HEK293T (cell line): ENCODE results near the gene CTDSPL.

Experiments used
- CTCF ChIA-PET: fragments of 350-600 bp; formaldehyde crosslinking; extraction: SDS; loops from one replicate; lab custom pipeline; 2021; ENCODE audit warnings: antibody characterized with exemption, inconsistent platforms; lab: Yijun Ruan, JAX
- POLR2A ChIA-PET: fragments of 350-600 bp; formaldehyde crosslinking; extraction: SDS; loops from one replicate; lab custom pipeline; 2020; ENCODE audit warnings: antibody characterized with exemption, inconsistent platforms; lab: Yijun Ruan, JAX
- DNase-seq: peaks from one replicate; pipeline ENCODE4 v3.0.0; 2012; ENCODE audit warnings: mixed read lengths; ENCODE audit errors: extremely low spot score
- ARNT ChIP-seq: fragments of 450-650 bp; IDR thresholded peaks from 2 replicates; pipeline ENCODE4 v1.6.1; 2017; ENCODE audit warnings: mild to moderate bottlenecking
- BHLHE40 ChIP-seq: fragments of 450-650 bp; IDR thresholded peaks from 2 replicates; pipeline ENCODE4 v1.6.1; 2016; ENCODE audit warnings: mild to moderate bottlenecking, moderate library complexity, borderline replicate concordance
- CTBP1 ChIP-seq: fragments of 450-650 bp; IDR thresholded peaks from 2 replicates; pipeline ENCODE4 v1.6.1; 2016; ENCODE audit warnings: borderline replicate concordance
- ELF4 ChIP-seq: fragments of 450-650 bp; IDR thresholded peaks from 2 replicates; pipeline ENCODE4 v1.6.1; 2017; ENCODE audit warnings: antibody characterized with exemption
- FOXA1 ChIP-seq: fragments of 450-650 bp; IDR thresholded peaks from 2 replicates; pipeline ENCODE4 v1.6.1; 2016; ENCODE audit warnings: mild to moderate bottlenecking
- FOXK2 ChIP-seq: fragments of 450-650 bp; IDR thresholded peaks from 2 replicates; pipeline ENCODE4 v1.6.1; 2016; ENCODE audit warnings: mild to moderate bottlenecking
- FOXM1 ChIP-seq: fragments of 450-650 bp; IDR thresholded peaks from 2 replicates; pipeline ENCODE4 v1.6.1; 2017; ENCODE audit warnings: mild to moderate bottlenecking, borderline replicate concordance
- HDGF ChIP-seq: fragments of 450-650 bp; IDR thresholded peaks from 2 replicates; pipeline ENCODE4 v1.6.1; 2017; ENCODE audit warnings: antibody characterized with exemption, borderline replicate concordance
- L3MBTL2 ChIP-seq: fragments of 450-650 bp; conservative IDR thresholded peaks from 2 replicates; pipeline ENCODE4 v1.6.1; 2016; ENCODE audit warnings: mild to moderate bottlenecking
- LEF1 ChIP-seq: fragments of 450-650 bp; IDR thresholded peaks from 2 replicates; pipeline ENCODE4 v1.6.1; 2017; ENCODE audit warnings: mild to moderate bottlenecking, borderline replicate concordance
- NFRKB ChIP-seq: fragments of 450-650 bp; IDR thresholded peaks from 2 replicates; pipeline ENCODE4 v1.6.1; 2016; ENCODE audit warnings: mild to moderate bottlenecking, moderate library complexity
- SP1 ChIP-seq: fragments of 450-650 bp; IDR thresholded peaks from 2 replicates; pipeline ENCODE4 v1.6.1; 2017
- SUZ12 ChIP-seq: fragments of 450-650 bp; IDR thresholded peaks from 2 replicates; pipeline ENCODE4 v1.6.1; 2016; ENCODE audit warnings: mild to moderate bottlenecking
- TARDBP ChIP-seq: fragments of 450-650 bp; IDR thresholded peaks from 2 replicates; pipeline ENCODE4 v1.6.1; 2016
- ZNF384 ChIP-seq: fragments of 450-650 bp; IDR thresholded peaks from 2 replicates; pipeline ENCODE4 v1.6.1; 2016
- TF ChIP-seq, protein P1 (sequence below): fragments of 450-650 bp; IDR thresholded peaks from 2 replicates; pipeline ENCODE4 v1.6.1; 2016

CTDSPL gene

DNA sequence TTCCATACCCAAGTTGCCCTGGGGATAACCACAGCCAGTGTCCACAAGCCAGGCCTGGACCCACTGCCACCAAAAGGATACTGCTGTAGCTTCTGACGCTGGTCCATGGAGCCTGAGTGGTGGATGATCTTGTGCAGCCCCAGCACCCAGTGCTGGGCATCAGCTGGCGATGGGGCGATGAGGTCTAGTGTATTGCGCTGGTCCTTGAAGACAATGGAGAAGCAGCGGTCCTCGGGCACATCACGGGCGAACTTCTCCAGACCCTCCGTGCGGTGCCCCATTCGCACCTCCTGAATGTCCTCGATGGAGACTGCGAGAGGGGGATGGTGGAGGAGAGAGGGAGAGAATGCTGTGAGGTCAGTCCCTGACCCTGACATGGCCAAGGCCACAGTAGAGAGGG is 154.7 kb downstream of the CTDSPL start:
- POLR2A ChIA-PET = no interaction called here
- TF ChIP-seq, protein P1, sequence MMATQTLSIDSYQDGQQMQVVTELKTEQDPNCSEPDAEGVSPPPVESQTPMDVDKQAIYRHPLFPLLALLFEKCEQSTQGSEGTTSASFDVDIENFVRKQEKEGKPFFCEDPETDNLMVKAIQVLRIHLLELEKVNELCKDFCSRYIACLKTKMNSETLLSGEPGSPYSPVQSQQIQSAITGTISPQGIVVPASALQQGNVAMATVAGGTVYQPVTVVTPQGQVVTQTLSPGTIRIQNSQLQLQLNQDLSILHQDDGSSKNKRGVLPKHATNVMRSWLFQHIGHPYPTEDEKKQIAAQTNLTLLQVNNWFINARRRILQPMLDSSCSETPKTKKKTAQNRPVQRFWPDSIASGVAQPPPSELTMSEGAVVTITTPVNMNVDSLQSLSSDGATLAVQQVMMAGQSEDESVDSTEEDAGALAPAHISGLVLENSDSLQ = no peak
- TF ChIP-seq ELF4 = no peak
- no peak for TF ChIP-seq NFRKB
- no peak for TF ChIP-seq L3MBTL2
- no peak for TF ChIP-seq FOXA1
- no peak for TF ChIP-seq HDGF
- TF ChIP-seq ARNT = no peak
- no peak for TF ChIP-seq CTBP1
- no peak for TF ChIP-seq FOXK2
- TF ChIP-seq FOXM1 = no peak
- no peak for TF ChIP-seq BHLHE40
- TF ChIP-seq TARDBP = no peak
- TF ChIP-seq SP1 = no peak

DNA sequence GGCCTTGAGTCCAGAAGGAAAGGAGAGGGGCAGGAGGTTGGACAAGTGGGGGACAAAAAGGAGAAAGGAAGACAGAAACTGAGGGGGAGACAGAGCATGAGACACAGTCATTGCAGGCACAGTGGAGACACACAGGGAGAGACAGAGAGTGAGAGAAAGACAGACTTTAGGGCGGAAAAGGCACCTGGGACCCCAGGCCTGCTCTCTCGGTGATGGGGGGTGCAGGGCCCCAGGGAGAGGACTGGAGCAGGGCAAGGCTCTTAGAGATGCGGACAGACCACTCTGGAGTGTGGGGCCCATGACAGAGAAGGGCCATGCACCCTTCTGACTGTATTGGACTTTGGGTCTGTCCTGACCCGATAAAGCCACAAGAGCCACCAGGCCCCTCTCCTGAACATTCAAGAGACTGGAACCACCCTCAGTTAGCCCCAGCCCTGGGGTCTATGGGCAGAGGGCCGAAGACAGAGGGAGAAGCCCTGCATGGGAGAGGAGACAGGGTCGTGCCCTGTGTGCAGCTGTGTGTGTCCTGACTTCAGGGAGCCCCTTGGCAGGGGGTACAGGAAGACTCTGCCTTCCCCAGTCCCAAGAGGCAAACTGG is 155.3 kb downstream of the CTDSPL start:
- DNase-seq = no peak
- TF ChIP-seq, protein P1 = no peak
- TF ChIP-seq ARNT (no peak), LEF1 (no peak), FOXK2 (no peak), FOXM1 (no peak), NFRKB (no peak), SUZ12 (no peak), ELF4 (no peak), FOXA1 (no peak), ZNF384 (no peak), TARDBP (no peak), SP1 (no peak), HDGF (no peak)
- ChIA-PET CTCF (no interaction called here), POLR2A (no interaction called here)

More for the DNA sequence above, 154.7 kb downstream of the CTDSPL start:
- no peak for DNase-seq
- CTCF ChIA-PET = no interaction called here

DNA sequence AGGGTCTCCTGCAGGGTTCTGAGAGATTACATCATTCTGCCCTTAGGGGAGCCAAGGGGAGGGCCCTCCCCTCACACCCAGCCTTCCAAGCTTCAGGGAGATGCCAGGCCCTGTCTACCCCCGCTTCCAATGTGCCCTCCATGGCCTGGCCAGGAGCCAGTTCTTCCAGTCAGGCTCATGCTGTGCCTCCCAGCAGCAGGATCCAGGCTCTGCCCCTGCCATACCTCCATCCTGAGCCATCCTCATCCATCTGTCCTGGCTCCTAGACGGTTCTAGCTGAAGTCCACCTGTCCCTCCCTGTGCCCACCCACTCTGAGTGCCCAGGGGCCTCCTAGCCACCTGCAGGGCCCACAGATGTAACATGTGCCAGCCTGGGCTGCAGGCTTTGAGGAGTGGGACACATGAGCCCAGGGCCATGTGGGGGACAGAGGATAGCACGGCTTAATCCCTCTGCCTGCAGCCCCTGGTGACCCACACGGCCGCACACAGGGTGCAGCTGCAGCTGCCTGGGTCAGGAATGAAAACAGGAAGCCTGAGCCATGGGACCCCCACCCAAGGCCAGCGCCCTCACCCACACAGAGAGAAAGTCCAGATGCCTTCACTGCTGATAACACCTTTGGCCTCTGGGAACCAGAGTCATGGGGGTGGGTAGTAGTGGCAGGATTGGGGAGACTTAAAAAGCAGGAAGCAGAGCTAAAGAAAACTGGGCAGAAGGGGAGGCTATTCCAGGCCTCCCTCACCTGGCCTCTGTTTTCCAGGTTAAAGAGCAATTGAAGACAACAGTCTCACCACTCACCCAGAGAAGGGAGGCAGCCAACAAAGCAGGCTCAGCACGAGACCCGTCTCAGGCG is 156.0 kb downstream of the CTDSPL start:
- no peak for TF ChIP-seq ARNT
- no peak for DNase-seq
- POLR2A ChIA-PET = no interaction called here
- CTCF ChIA-PET = no interaction called here

DNA sequence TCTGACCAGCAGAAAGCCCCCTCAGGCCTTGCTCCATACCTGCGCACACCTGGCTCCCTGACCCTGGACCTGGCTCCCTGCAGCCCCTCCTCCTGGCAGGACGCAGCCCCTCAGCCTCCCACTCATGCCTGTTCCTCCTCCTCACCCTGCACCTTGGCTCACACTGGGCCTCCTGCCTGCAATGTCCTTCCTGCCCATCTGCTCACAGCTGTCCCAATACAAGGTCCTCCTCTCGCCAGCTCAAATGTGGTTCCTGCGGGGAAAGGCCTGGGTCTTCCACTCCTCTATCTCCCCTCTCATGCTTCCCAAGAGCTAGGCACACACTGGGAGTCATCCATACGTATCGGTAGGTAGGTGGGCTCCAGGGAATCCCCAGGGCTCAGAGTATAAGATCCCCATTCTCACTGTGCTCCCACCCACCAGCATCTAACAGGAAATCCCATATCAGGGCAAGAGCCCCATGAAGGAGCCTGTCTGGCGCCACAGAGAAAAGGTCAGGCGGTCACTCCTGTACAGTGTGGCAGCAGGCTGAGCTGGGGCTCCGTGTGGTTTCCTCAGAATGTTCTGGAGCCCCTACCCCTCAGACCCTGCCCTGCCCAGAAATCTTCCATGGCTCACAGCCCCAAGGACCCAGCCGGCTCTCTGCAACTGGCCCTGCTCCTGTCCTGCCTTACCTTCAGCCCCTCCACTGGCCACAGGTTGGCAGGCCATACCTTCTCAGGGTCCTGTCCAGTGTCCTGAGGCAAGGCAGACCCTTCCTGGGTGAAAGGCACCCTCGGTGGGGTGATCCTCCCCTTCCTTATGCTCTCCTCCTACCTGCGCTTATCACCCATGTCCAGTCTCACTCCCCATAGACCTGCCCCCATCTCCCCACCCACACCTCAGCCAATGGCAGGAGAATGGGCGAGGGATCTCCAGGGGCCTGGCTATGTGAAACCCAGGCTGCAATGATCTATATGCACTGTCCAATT is 156.9 kb downstream of the CTDSPL start:
- CTCF ChIA-PET = no interaction called here
- TF ChIP-seq FOXA1 (no peak), ZNF384 (no peak), FOXM1 (no peak), ELF4 (no peak), BHLHE40 (no peak), ARNT (no peak), FOXK2 (no peak), SP1 (no peak), NFRKB (no peak), HDGF (no peak), TARDBP (no peak), CTBP1 (no peak), SUZ12 (no peak), LEF1 (no peak), L3MBTL2 (no peak)
- DNase-seq = no peak
- POLR2A ChIA-PET = no interaction called here

DNA sequence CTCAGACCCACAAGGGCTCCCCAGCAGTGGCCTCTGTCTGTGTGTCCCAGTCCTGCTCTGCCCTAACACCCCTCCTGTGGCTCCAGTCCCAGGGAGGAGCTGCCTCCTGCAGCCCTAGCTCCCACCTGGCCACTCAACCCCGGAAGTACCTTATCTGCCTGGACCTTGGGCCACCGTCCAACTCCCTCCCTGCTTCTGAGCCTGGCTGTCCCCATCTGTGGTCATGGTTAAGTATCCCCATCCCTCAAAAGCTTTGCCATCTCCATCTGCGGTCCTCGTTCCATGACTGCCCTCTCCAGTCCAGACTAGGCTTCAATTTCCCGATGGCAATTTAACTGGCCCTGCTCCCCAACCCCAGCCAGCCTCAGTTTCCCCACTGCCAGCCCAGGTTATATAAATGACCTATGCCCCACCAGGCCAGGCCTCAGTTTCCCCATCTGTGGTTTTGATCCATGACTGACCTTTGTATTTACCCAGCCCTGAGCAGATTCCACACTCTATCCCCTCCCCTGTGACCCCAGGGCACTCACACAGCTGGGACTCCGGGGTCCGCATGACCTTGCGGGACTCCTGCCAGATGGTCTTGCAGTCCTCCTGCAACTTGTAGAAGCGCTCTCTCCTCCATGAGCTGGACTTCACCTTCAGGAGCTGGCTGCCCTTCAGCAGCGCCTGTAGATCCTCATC is 158.1 kb downstream of the CTDSPL start:
- ChIA-PET CTCF (interaction anchor here (1.1 kb wide), 1 partner anchor 16 kb away, joined by 4 read pairs; no protein-coding TSS in a partner anchor), POLR2A (no interaction called here)
- no peak for DNase-seq
- TF ChIP-seq LEF1 = no peak
- TF ChIP-seq NFRKB = no peak
- no peak for TF ChIP-seq ZNF384
- TF ChIP-seq FOXM1 = no peak
- TF ChIP-seq BHLHE40 = no peak
- no peak for TF ChIP-seq L3MBTL2
- TF ChIP-seq TARDBP = no peak
- TF ChIP-seq FOXA1 = no peak
- TF ChIP-seq, protein P1 = no peak
- TF ChIP-seq SP1 = no peak
- no peak for TF ChIP-seq CTBP1
